ENCODE data around the gene GMFB. TPM values are rescaled to one million over a fixed set of nuclear protein-coding genes. Genes with fewer than 3 reads are reported as not detected.

Gene GMFB
- total RNA-seq, 2 experiments from 2014 or later: 45.7 to 82.2 TPM

DNA sequence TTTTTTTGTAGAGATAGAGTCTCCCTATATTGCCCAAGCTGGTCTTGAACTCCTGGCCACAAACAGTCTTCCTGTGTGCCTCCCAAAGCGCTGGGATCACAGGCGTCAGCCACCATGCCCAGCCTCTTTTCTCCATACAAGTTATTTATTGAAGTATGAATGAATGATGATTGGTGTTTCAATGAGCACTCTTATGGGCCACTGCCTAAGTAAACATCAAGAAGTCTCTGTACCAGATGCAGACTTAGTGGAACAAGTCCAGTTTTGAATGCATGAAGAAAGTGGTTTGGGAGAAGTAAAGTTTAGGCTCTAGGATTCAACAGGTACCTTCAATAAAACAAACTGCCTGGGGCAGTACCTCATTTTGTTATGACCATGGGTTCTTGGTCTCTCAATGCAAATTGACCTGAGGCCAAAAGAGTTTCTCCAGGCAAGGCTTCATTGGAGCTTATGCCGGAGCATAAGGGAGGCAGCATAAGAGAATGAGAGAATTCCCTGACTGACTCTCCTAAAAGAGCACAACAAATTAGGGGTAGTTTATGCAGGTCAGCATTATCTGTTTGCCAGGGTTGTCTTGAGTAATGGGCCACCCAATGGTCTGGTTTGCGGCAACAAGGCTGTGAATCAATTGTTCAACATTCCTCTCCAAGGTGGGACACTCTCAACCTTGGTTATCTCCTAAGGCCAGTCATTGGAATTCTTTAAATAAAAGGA is 1.1 kb upstream of the GMFB start:
- ChIA-PET POLR2A (interaction anchor here (0.5 to 9.3 kb wide), 11 partner anchors 9 to 1735 kb away, joined by 3 to 75 read pairs (median 3); partner anchors contain the start of genes CDKN3 and CGRRF1), CTCF (ENCODE audit: unreplicated experiment) (interaction anchor here (0.8 kb wide), 1 partner anchor 92 kb away, joined by 3 read pairs; no protein-coding TSS in a partner anchor)
- TF ChIP-seq, protein P1, sequence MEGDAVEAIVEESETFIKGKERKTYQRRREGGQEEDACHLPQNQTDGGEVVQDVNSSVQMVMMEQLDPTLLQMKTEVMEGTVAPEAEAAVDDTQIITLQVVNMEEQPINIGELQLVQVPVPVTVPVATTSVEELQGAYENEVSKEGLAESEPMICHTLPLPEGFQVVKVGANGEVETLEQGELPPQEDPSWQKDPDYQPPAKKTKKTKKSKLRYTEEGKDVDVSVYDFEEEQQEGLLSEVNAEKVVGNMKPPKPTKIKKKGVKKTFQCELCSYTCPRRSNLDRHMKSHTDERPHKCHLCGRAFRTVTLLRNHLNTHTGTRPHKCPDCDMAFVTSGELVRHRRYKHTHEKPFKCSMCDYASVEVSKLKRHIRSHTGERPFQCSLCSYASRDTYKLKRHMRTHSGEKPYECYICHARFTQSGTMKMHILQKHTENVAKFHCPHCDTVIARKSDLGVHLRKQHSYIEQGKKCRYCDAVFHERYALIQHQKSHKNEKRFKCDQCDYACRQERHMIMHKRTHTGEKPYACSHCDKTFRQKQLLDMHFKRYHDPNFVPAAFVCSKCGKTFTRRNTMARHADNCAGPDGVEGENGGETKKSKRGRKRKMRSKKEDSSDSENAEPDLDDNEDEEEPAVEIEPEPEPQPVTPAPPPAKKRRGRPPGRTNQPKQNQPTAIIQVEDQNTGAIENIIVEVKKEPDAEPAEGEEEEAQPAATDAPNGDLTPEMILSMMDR (conservative IDR thresholded peaks at IDR 0.05; ENCODE audit: low read length): no peak
- TF ChIP-seq EZH2phosphoT487 (IDR thresholded peaks at IDR 0.05; ENCODE audit: borderline replicate concordance, low read depth, low read length): no peak
- H3K27ac ChIP-seq (ENCODE audit: low read depth, low read length, poor library complexity, severe bottlenecking): peak overlapping the region; percentile 65
- H3K4me2 ChIP-seq (ENCODE audit: low read length): peak overlapping the region; percentile 88
- H3K9me2 ChIP-seq (ENCODE audit: insufficient read depth, low read length): no peaks in the 10 kb centered on the region
- no peaks in the 10 kb centered on the region for H3K9me3 ChIP-seq (ENCODE audit: low read length)
- H3K4me3 ChIP-seq (ENCODE audit: low read depth, low read length, poor library complexity, severe bottlenecking): peak overlapping the region; percentile 87
- DNase-seq (ENCODE audit: low spot score): no peak
- BruUV-seq (replicated peaks): no TSS peak
- intact Hi-C loops (cut with micrococcal nuclease; ENCODE audit: unreplicated experiment): loop anchor here (2.0 kb wide), 1 partner anchor 93 kb away; the partner anchor contains the start of gene CDKN3
- H4K20me1 ChIP-seq (ENCODE audit: insufficient read depth, low read length): 0 out of 2 replicates have a peak, but pooled peaks cover 4% of the 10 kb centered on the region
- peak overlapping the region; percentile 97 for H2AFZ ChIP-seq (ENCODE audit: low read length)
- 0 out of 2 replicates have a peak, but pooled peaks cover 5% of the 10 kb centered on the region for H3K36me3 ChIP-seq (ENCODE audit: insufficient read depth, low read length)
- peaks cover 42% of the 10 kb centered on the region for H3K4me1 ChIP-seq (ENCODE audit: insufficient read depth, low read length, poor library complexity, severe bottlenecking)
- peaks cover 45% of the 10 kb centered on the region for H3K79me2 ChIP-seq (ENCODE audit: insufficient read depth, low read depth, low read length)

DNA sequence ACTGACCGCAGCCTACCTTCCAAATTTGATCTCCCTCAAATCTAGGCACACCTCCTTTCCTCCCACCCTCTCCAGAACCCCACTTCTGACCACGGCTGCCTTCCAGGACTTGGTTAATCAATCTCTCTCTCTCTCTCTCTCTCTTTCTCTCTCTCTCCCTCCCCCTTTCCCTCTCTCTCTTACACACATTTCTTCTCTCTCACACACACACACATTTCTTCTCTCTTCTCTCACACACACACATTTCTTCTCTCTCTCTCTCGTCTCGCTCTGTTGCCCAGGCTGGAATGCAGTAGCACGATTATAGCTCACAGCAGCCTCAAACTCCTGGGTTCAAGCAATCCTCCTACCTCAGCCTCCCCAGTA is 521 bp upstream of the GMFB start:
- H3K4me3 ChIP-seq (ENCODE audit: low read depth, low read length, poor library complexity, severe bottlenecking): peak overlapping the region; percentile 87
- 0 out of 2 replicates have a peak, but pooled peaks cover 5% of the 10 kb centered on the region for H3K36me3 ChIP-seq (ENCODE audit: insufficient read depth, low read length)
- H3K27ac ChIP-seq (ENCODE audit: low read depth, low read length, poor library complexity, severe bottlenecking): peak overlapping the region; percentile 65
- peaks cover 51% of the 10 kb centered on the region for H3K79me2 ChIP-seq (ENCODE audit: insufficient read depth, low read depth, low read length)
- H3K9me2 ChIP-seq (ENCODE audit: insufficient read depth, low read length): no peaks in the 10 kb centered on the region
- no peak for TF ChIP-seq EZH2phosphoT487 (IDR thresholded peaks at IDR 0.05; ENCODE audit: borderline replicate concordance, low read depth, low read length)
- TF ChIP-seq, protein P1 (conservative IDR thresholded peaks at IDR 0.05; ENCODE audit: low read length): peak; percentile 34; the same call in 1 of the 2 replicates
- BruUV-seq (replicated peaks): no TSS peak
- peak overlapping the region; percentile 88 for H3K4me2 ChIP-seq (ENCODE audit: low read length)
- intact Hi-C loops (cut with micrococcal nuclease; ENCODE audit: unreplicated experiment): loop anchor here (2.0 kb wide), 1 partner anchor 92 kb away; the partner anchor contains the start of gene CDKN3
- peaks cover 48% of the 10 kb centered on the region for H3K4me1 ChIP-seq (ENCODE audit: insufficient read depth, low read length, poor library complexity, severe bottlenecking)
- DNase-seq (ENCODE audit: low spot score): no peak
- POLR2A ChIA-PET: interaction anchor here (0.6 to 9.3 kb wide), 9 partner anchors 8 to 1734 kb away, joined by 3 to 75 read pairs (median 3); partner anchors contain the start of genes CDKN3 and CGRRF1
- 0 out of 2 replicates have a peak, but pooled peaks cover 4% of the 10 kb centered on the region for H4K20me1 ChIP-seq (ENCODE audit: insufficient read depth, low read length)
- H3K9me3 ChIP-seq (ENCODE audit: low read length): no peaks in the 10 kb centered on the region
- CTCF ChIA-PET (ENCODE audit: unreplicated experiment): no interaction called here
- peak overlapping the region; percentile 97 for H2AFZ ChIP-seq (ENCODE audit: low read length)

Measured in OCI-LY7 (cell line).